Gastroesophageal sphincter (tissue), 3 donors: ENCODE measurements around the gene DEDD2.

Experiments
- CTCF ChIP-seq, 4 experiments: fragments of 200-600 bp in 2 of 4; fragments of 450-650 bp in 2 of 4; sonication (generic) in 1 of 4; IDR thresholded peaks; one replicate each; pipeline ENCODE4 v1.5.1; 2017 to 2019; ENCODE audit warnings: antibody characterized with exemption in 4 of 4, mild to moderate bottlenecking in 2 of 4, moderate library complexity in 2 of 4
- EP300 ChIP-seq: sonication (generic); formaldehyde crosslinking; IDR thresholded peaks from one replicate; pipeline ENCODE4 v1.6.1; 2017; ENCODE audit warnings: antibody characterized with exemption, mild to moderate bottlenecking
- POLR2AphosphoS5 ChIP-seq: sonication (generic); formaldehyde crosslinking; IDR thresholded peaks from one replicate; pipeline ENCODE4 v1.6.1; 2017; ENCODE audit warnings: antibody characterized with exemption

GRCh38 chr19:42153672-42154433 lies 63.6 kb downstream of the DEDD2 start:
- TF ChIP-seq POLR2AphosphoS5 (no peak), CTCF (IDR thresholded peaks at IDR 0.05) (no peak), EP300 (no peak)
